OCI-LY7 (cell line): Measurements from ENCODE around the gene DAZAP1. TPM values are rescaled to one million over a fixed set of nuclear protein-coding genes. Genes with fewer than 3 reads are reported as not detected.

Experiments used
- BruUV-seq: library from RNA; stranded (reverse); fragments of 400-500 nt; replicated peaks from 2 replicates; lab custom pipeline; 2021; lab: Mats Ljungman, UMichigan
- CTCF ChIA-PET: fragments of 300-600 bp; sonication (Branson Sonifier 250); formaldehyde crosslinking; loops from one replicate; lab custom pipeline; 2022; ENCODE audit warnings: antibody characterized with exemption; ENCODE audit not compliant: unreplicated experiment; lab: Charles Lee
- POLR2A ChIA-PET: fragments of 300-600 bp; sonication (Branson Sonifier 250); formaldehyde crosslinking; loops from one replicate; lab custom pipeline; 2022; ENCODE audit warnings: antibody characterized with exemption; lab: Charles Lee
- DNase-seq: peaks from one replicate; pipeline ENCODE4 v3.0.0-alpha.2; 2015; ENCODE audit warnings: low spot score
- H2AFZ ChIP-seq: fragments of 200-600 bp; sonication (generic), shearing (Covaris generic); 2 replicates; pipeline ENCODE4 v1.6.1; 2014; ENCODE audit warnings: mild to moderate bottlenecking, antibody characterized with exemption, low read length, moderate library complexity
- H3K27ac ChIP-seq: fragments of 200-600 bp; sonication (generic); 2 replicates; pipeline ENCODE4 v1.5.1; 2014; ENCODE audit warnings: mixed run types, low read depth, mild to moderate bottlenecking, moderate library complexity, low read length, inconsistent platforms; ENCODE audit not compliant: poor library complexity, severe bottlenecking
- H3K36me3 ChIP-seq: fragments of 200-600 bp; sonication (generic); 2 replicates; pipeline ENCODE4 v1.6.1; 2014; ENCODE audit warnings: mild to moderate bottlenecking, antibody characterized with exemption, low read length, moderate library complexity, mixed read lengths; ENCODE audit not compliant: insufficient read depth
- H3K4me1 ChIP-seq: fragments of 200-600 bp; sonication (generic); 2 replicates; pipeline ENCODE4 v1.5.1; 2014; ENCODE audit warnings: mild to moderate bottlenecking, low read length; ENCODE audit not compliant: insufficient read depth, poor library complexity, severe bottlenecking
- H3K4me2 ChIP-seq: fragments of 200-600 bp; sonication (generic); 2 replicates; pipeline ENCODE4 v1.6.1; 2014; ENCODE audit warnings: mild to moderate bottlenecking, low read length
- H3K4me3 ChIP-seq: fragments of 200-600 bp; sonication (generic); 2 replicates; pipeline ENCODE4 v1.5.1; 2014; ENCODE audit warnings: mild to moderate bottlenecking, low read depth, low read length; ENCODE audit not compliant: poor library complexity, severe bottlenecking
- H3K79me2 ChIP-seq: fragments of 200-600 bp; sonication (generic); 2 replicates; pipeline ENCODE4 v1.6.1; 2016; ENCODE audit warnings: low read depth, mild to moderate bottlenecking, low read length, moderate library complexity, mixed read lengths; ENCODE audit not compliant: insufficient read depth
- H3K9me2 ChIP-seq: fragments of 200-600 bp; sonication (generic); 2 replicates; pipeline ENCODE4 v1.6.1; 2016; ENCODE audit warnings: mild to moderate bottlenecking, low read length, mixed read lengths; ENCODE audit not compliant: insufficient read depth
- H3K9me3 ChIP-seq: fragments of 200-600 bp; sonication (generic); 2 replicates; pipeline ENCODE4 v1.6.1; 2014; ENCODE audit warnings: mild to moderate bottlenecking, mixed run types, low read length, mixed read lengths
- H4K20me1 ChIP-seq: fragments of 200-600 bp; sonication (generic); 2 replicates; pipeline ENCODE4 v1.6.1; 2014; ENCODE audit warnings: mild to moderate bottlenecking, antibody characterized with exemption, low read length, moderate library complexity, mixed read lengths; ENCODE audit not compliant: insufficient read depth
- EZH2phosphoT487 ChIP-seq: fragments of 200-600 bp; sonication (generic); IDR thresholded peaks from 2 replicates; pipeline ENCODE4 v1.6.1; 2018; ENCODE audit warnings: low read depth, borderline replicate concordance, mild to moderate bottlenecking, mixed run types, antibody characterized with exemption, low read length, moderate library complexity, mixed read lengths
- intact Hi-C: fragments of 100-400 bp; cut with micrococcal nuclease; formaldehyde crosslinking; loops from one replicate; pipeline ENCODE4 v1.10.0; 2022; ENCODE audit not compliant: unreplicated experiment
- total RNA-seq, 2 experiments: library from RNA; depleted of rRNA in 1 of 2; stranded (reverse); fragments of >200 nt in 1 of 2; shearing (Covaris generic) in 1 of 2; gene quantifications; 2 replicates each; pipeline ENCODE4 v1.2.3, GENCODE V29; 2014 to 2022
- TF ChIP-seq, protein P1 (sequence below): fragments of 200-600 bp; sonication (generic); conservative IDR thresholded peaks from 2 replicates; pipeline ENCODE4 v1.5.1; 2014; ENCODE audit warnings: mild to moderate bottlenecking, antibody characterized with exemption, low read length, moderate library complexity, mixed read lengths

The DAZAP1 gene
- total RNA-seq, 2 experiments from 2014 or later = 170 to 373 TPM

DNA sequence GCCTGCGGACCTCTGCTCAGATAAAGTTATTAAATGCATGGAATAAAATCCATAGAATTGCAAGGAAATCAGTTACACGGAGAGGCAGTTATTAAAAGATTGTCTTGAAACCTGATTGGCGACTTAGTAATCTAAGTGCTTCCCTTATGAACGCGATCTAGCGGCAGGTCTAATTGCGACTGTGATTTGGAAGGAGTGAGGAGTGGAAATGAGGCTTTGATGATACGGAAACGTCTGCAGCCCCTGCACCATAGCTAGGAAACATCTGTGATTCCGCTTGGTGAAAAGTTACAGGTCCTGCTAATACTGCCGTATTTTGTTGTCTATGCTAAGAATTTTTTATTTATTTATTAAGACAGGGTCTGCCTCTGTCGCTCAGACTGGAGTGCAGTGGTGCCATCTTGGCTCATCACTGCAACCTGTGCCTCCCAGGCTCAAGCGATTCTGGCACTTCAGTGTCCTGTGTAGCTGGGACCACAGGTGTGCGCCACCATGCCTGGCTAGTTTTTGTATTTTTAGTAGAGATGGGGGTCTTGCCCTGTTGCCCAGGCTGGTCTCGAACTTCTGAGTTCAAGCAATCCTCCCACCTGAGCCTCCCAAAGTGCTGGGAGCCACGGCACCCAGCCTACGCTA is 22.8 kb upstream of the DAZAP1 start:
- H3K79me2 ChIP-seq = peaks cover 19% of the 10 kb centered on the region
- H3K4me2 ChIP-seq = peak overlapping the region; percentile 84
- no peaks in the 10 kb centered on the region for H4K20me1 ChIP-seq
- BruUV-seq = TSS peak; percentile 69
- no peaks in the 10 kb centered on the region for H3K9me3 ChIP-seq
- CTCF ChIA-PET = no interaction called here
- H3K4me1 ChIP-seq = peaks cover 11% of the 10 kb centered on the region
- POLR2A ChIA-PET = no interaction called here
- peaks cover 27% of the 10 kb centered on the region for H3K36me3 ChIP-seq
- H3K27ac ChIP-seq = peak overlapping the region; percentile 80
- peak; percentile 46 for DNase-seq
- intact Hi-C loops = no loop called here
- TF ChIP-seq, protein P1, sequence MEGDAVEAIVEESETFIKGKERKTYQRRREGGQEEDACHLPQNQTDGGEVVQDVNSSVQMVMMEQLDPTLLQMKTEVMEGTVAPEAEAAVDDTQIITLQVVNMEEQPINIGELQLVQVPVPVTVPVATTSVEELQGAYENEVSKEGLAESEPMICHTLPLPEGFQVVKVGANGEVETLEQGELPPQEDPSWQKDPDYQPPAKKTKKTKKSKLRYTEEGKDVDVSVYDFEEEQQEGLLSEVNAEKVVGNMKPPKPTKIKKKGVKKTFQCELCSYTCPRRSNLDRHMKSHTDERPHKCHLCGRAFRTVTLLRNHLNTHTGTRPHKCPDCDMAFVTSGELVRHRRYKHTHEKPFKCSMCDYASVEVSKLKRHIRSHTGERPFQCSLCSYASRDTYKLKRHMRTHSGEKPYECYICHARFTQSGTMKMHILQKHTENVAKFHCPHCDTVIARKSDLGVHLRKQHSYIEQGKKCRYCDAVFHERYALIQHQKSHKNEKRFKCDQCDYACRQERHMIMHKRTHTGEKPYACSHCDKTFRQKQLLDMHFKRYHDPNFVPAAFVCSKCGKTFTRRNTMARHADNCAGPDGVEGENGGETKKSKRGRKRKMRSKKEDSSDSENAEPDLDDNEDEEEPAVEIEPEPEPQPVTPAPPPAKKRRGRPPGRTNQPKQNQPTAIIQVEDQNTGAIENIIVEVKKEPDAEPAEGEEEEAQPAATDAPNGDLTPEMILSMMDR = no peak
- no peak for TF ChIP-seq EZH2phosphoT487
- no peak overlapping the region; the same call in 1 of the 2 replicates for H2AFZ ChIP-seq
- H3K4me3 ChIP-seq = peak overlapping the region; percentile 96
- H3K9me2 ChIP-seq = no peaks in the 10 kb centered on the region

DNA sequence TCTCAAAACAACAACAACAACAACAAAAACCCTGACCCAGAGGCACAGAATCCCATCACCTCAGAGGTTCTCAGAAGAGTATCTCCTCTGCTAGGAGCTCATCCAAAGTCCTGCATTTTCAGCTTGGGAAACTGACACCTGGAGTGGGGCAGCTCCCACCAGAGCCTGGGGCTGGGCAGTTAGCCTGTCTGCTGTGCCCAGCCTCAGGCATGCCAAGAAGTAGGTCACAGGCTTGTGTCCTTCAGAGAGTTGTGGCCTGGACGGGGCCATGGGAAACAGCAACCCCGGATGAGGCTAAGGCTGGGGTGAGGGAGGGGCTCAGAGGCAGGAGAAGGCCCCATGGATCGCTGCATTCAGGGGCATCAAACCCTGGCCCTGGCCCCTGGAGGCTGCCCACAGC is 21.6 kb upstream of the DAZAP1 start:
- no peak for DNase-seq
- no peaks in the 10 kb centered on the region for H3K9me2 ChIP-seq
- no peak overlapping the region for H3K4me2 ChIP-seq
- intact Hi-C loops = no loop called here
- CTCF ChIA-PET = no interaction called here
- no peak overlapping the region for H3K27ac ChIP-seq
- no peak overlapping the region for H2AFZ ChIP-seq
- POLR2A ChIA-PET = no interaction called here
- no peaks in the 10 kb centered on the region for H4K20me1 ChIP-seq
- peaks cover 19% of the 10 kb centered on the region for H3K79me2 ChIP-seq
- BruUV-seq = no TSS peak
- H3K36me3 ChIP-seq = peaks cover 36% of the 10 kb centered on the region
- H3K4me3 ChIP-seq = no peak overlapping the region
- TF ChIP-seq, protein P1 = no peak
- no peak for TF ChIP-seq EZH2phosphoT487
- H3K9me3 ChIP-seq = no peaks in the 10 kb centered on the region
- peaks cover 11% of the 10 kb centered on the region for H3K4me1 ChIP-seq

DNA sequence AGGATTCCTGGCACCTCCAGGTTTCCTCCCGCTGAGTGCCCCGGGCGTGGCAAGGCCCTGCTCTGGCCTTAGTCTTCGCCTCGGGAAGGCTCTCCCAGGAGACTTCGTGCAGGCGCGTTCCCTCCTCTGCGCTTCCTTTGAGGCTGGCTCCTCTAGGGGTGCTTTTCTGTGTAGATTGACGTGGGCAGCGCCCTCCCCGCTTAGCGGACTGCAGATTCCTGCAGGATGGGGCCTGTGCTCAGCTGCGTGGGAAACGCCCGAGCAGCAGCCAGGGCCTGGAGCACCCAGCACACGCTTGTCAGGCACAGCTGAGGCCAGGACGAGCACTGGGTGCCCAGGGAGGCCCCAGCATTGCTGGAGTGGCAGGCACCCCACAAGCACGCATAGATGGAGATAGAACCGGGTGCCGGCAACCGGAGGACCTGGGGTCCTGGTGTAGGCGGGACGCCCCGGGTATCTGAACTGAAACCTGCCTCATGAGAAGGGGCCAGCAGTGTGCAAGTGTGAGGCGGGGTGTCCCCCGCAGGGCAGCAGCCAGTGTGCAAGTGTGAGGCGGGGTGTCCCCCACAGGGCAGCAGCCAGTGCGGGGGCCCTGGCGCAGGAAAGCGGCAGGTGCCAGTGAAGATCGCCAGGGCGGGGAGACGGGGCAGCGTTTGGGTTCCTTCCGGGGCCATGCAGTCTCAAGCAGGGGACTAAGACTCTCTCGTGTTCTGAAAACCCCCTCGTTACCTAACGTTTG is 20.3 kb upstream of the DAZAP1 start:
- Histone ChIP-seq H3K36me3 (peaks cover 44% of the 10 kb centered on the region), H3K4me1 (peaks cover 11% of the 10 kb centered on the region), H3K9me3 (no peaks in the 10 kb centered on the region), H3K9me2 (no peaks in the 10 kb centered on the region), H4K20me1 (no peaks in the 10 kb centered on the region), H3K4me3 (no peak overlapping the region), H2AFZ (no peak overlapping the region), H3K79me2 (peaks cover 19% of the 10 kb centered on the region), H3K4me2 (no peak overlapping the region), H3K27ac (no peak overlapping the region)
- no peak for DNase-seq
- TF ChIP-seq, protein P1 = no peak
- TF ChIP-seq EZH2phosphoT487 = no peak
- intact Hi-C loops = no loop called here
- no TSS peak for BruUV-seq
- ChIA-PET POLR2A (no interaction called here), CTCF (no interaction called here)
